Esophagus muscularis mucosa (tissue), 4 donors: ENCODE data around the gene PRMT7. TPM values are rescaled to one million over a fixed set of nuclear protein-coding genes. Genes with fewer than 3 reads are reported as not detected.

ENCODE experiments used
- DNase-seq: peaks from one replicate; pipeline ENCODE4 v3.0.0-alpha.2; 2017; ENCODE audit errors: extremely low spot score
- H3K27ac ChIP-seq, 4 donors: fragments of 200-600 bp; sonication (generic); replicated peaks in 1 of 4; 1 replicate in 3 of 4; 2 replicates in 1 of 4; pipeline ENCODE4 v1.5.1; 2016 to 2019; ENCODE audit warnings: mild to moderate bottlenecking in 1 of 4
- H3K27me3 ChIP-seq, 4 donors: fragments of 200-600 bp; sonication (generic); one replicate each; pipeline versions ENCODE4 v1.5.1 to v1.6.0; 2016 to 2019
- H3K36me3 ChIP-seq, 4 donors: fragments of 200-600 bp; sonication (generic); one replicate each; pipeline ENCODE4 v1.5.1; 2016 to 2019
- H3K4me1 ChIP-seq, 4 donors: fragments of 200-600 bp; sonication (generic); one replicate each; pipeline ENCODE4 v1.5.1; 2016 to 2019
- H3K4me3 ChIP-seq, 4 donors: fragments of 200-600 bp; sonication (generic); 1 replicate in 2 of 4; 2 replicates in 2 of 4; pipeline ENCODE4 v1.5.1; 2016 to 2019; ENCODE audit warnings: mild to moderate bottlenecking in 4 of 4, moderate library complexity in 1 of 4
- H3K9me3 ChIP-seq, 4 donors: fragments of 200-600 bp; sonication (generic); 1 replicate in 3 of 4; 2 replicates in 1 of 4; pipeline ENCODE4 v1.5.1; 2016 to 2019
- EP300 ChIP-seq: sonication (generic); formaldehyde crosslinking; IDR thresholded peaks from one replicate; pipeline ENCODE4 v1.6.1; 2017; ENCODE audit warnings: antibody characterized with exemption
- POLR2A ChIP-seq: fragments of 450-650 bp; IDR thresholded peaks from one replicate; pipeline ENCODE4 v1.6.1; 2017; ENCODE audit warnings: antibody characterized with exemption, moderate library complexity, mild to moderate bottlenecking, low read depth
- POLR2AphosphoS5 ChIP-seq, 2 donors: sonication (generic); formaldehyde crosslinking; IDR thresholded peaks; one replicate each; pipeline ENCODE4 v1.6.1; 2017; ENCODE audit warnings: antibody characterized with exemption in 2 of 2
- WGBS: methylation state at CpG from one replicate; pipeline ENCODE4 v1.1.5; 2018; 5-methylcytosine and 5-hydroxymethylcytosine counted together
- intact Hi-C: fragments of 100-400 bp; cut with DNase I; formaldehyde crosslinking; loops from one replicate; pipeline ENCODE4 v1.15.1; 2023
- total RNA-seq, 4 donors: library from RNA; depleted of rRNA; stranded (reverse); fragments of >200 nt; gene quantifications; one replicate each; pipeline versions ENCODE4 v1.1.0 to v1.2.1, GENCODE V29; 2016
- TF ChIP-seq, protein P1 (sequence below), 3 experiments: fragments of 200-600 bp in 2 of 3; fragments of 450-650 bp in 1 of 3; sonication (generic) in 2 of 3; IDR thresholded peaks; one replicate each; pipeline ENCODE4 v1.5.1; 2017 to 2019; ENCODE audit warnings: antibody characterized with exemption in 3 of 3, mild to moderate bottlenecking in 2 of 3, moderate library complexity in 1 of 3

PRMT7 gene
- total RNA-seq, 4 donors from 2014 or later, result 20.0 to 31.1 (median 26.8) TPM

GRCh38 chr16:68380676-68381362 is 70.0 kb downstream of the PRMT7 start:
- H3K9me3 ChIP-seq, result no peaks in the 10 kb centered on the region
- H3K36me3 ChIP-seq, result no peaks in the 10 kb centered on the region
- TF ChIP-seq EP300 (no peak), POLR2AphosphoS5 (IDR thresholded peaks at IDR 0.05) (no peak), POLR2A (no peak)
- TF ChIP-seq, protein P1, sequence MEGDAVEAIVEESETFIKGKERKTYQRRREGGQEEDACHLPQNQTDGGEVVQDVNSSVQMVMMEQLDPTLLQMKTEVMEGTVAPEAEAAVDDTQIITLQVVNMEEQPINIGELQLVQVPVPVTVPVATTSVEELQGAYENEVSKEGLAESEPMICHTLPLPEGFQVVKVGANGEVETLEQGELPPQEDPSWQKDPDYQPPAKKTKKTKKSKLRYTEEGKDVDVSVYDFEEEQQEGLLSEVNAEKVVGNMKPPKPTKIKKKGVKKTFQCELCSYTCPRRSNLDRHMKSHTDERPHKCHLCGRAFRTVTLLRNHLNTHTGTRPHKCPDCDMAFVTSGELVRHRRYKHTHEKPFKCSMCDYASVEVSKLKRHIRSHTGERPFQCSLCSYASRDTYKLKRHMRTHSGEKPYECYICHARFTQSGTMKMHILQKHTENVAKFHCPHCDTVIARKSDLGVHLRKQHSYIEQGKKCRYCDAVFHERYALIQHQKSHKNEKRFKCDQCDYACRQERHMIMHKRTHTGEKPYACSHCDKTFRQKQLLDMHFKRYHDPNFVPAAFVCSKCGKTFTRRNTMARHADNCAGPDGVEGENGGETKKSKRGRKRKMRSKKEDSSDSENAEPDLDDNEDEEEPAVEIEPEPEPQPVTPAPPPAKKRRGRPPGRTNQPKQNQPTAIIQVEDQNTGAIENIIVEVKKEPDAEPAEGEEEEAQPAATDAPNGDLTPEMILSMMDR (IDR thresholded peaks at IDR 0.05), result no peak
- H3K27me3 ChIP-seq, result no peaks in the 10 kb centered on the region
- no peaks in the 10 kb centered on the region for H3K4me1 ChIP-seq
- H3K27ac ChIP-seq, result no peak overlapping the region
- no peak for DNase-seq
- 77% methylated on average over 9 of the region's 10 CpGs for whole genome bisulfite sequencing
- intact Hi-C loops, result no loop called here
- no peak overlapping the region for H3K4me3 ChIP-seq

DNA sequence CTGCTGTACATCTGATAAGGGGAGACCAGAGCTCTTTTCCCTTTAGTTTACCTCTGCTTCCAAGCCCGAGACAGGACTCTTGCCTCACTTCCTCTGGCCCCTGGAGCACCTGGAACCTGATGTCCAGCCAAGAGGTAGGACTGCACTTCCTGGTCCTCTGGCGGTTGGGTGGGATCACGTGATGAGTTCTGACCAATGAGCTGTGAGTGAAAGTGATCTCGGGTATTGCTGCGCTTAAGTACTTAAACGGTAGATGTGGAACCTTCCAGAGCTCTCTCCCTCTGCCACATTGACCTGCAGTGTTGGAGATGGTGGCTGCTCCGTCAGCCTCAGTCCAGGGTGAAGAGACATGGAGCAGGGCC is 70.5 kb downstream of the PRMT7 start:
- Histone ChIP-seq H3K27ac (no peak overlapping the region), H3K9me3 (no peaks in the 10 kb centered on the region), H3K4me3 (no peak overlapping the region), H3K27me3 (no peaks in the 10 kb centered on the region), H3K4me1 (no peaks in the 10 kb centered on the region), H3K36me3 (no peaks in the 10 kb centered on the region)
- WGBS, result 84% methylated on average over 7 of the region's 7 CpGs
- DNase-seq, result no peak
- TF ChIP-seq POLR2A, result no peak
- no peak for TF ChIP-seq POLR2AphosphoS5 (IDR thresholded peaks at IDR 0.05)
- TF ChIP-seq, protein P1 (IDR thresholded peaks at IDR 0.05), result no peak
- TF ChIP-seq EP300, result no peak
- intact Hi-C loops, result no loop called here

GRCh38 chr16:68382296-68382718 is 71.5 kb downstream of the PRMT7 start:
- no peak for TF ChIP-seq POLR2A
- WGBS, result 85% methylated on average over 5 of the region's 5 CpGs
- Histone ChIP-seq H3K27me3 (no peaks in the 10 kb centered on the region), H3K9me3 (no peaks in the 10 kb centered on the region), H3K27ac (no peak overlapping the region), H3K4me1 (no peaks in the 10 kb centered on the region), H3K36me3 (no peaks in the 10 kb centered on the region), H3K4me3 (no peak overlapping the region)
- no peak for DNase-seq
- intact Hi-C loops, result no loop called here

GRCh38 chr16:68383858-68384257 is 73.0 kb downstream of the PRMT7 start:
- Histone ChIP-seq H3K27me3 (no peaks in the 10 kb centered on the region), H3K4me3 (no peak overlapping the region), H3K9me3 (no peaks in the 10 kb centered on the region), H3K27ac (no peak overlapping the region), H3K36me3 (no peaks in the 10 kb centered on the region), H3K4me1 (no peaks in the 10 kb centered on the region)
- TF ChIP-seq, protein P1 (IDR thresholded peaks at IDR 0.05), result no peak
- no peak for TF ChIP-seq POLR2AphosphoS5 (IDR thresholded peaks at IDR 0.05)
- TF ChIP-seq POLR2A, result no peak
- no peak for TF ChIP-seq EP300
- 91% methylated on average over 3 of the region's 4 CpGs for WGBS
- DNase-seq, result no peak
- intact Hi-C loops, result no loop called here

DNA sequence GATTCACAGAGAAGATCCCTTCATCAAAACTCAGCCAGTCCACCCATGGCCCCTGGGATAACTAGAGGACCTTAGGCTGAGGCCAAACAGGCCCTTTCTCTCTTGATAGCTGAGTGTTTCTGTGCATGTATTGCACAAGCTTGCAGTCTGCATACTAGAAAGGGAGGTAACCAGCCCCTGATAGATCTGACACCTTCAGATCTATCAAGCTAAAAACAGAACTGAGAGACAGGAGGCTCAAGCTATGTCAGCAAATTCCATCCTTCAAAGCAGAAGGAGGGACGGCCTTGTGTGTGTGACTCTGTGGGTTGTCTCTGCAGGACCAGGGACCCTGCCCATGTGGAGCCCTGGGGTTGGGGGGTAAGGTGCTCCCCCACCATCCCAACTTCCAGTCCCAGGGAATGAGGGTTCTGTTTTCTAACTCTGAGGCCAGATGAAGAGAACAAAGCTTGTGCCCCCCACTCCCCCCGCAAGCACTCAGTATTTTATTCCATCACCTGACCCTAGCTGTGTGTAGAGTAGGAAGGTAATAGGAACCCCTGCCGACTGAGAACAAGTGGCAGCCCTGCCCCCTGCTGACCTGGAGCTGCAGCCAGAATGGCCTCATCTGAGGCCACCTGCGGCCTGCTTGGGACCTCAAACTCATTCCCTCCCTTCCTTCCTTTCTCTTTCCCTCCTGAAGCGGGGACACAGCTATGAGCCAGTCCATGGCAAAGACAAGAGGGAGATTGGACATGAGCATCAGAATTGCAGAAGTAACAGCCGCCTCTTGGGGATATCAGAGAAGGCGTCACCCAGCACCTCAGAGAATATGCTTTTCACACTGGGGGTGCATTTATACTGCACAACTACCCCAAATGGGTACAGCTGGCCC is 73.7 kb downstream of the PRMT7 start:
- Histone ChIP-seq H3K4me1 (no peaks in the 10 kb centered on the region), H3K27me3 (no peaks in the 10 kb centered on the region), H3K9me3 (no peaks in the 10 kb centered on the region), H3K4me3 (no peak overlapping the region), H3K36me3 (no peaks in the 10 kb centered on the region), H3K27ac (no peak overlapping the region)
- DNase-seq, result no peak
- WGBS, result 81% methylated on average over 6 of the region's 7 CpGs
- intact Hi-C loops, result no loop called here
- TF ChIP-seq POLR2A (no peak), POLR2AphosphoS5 (IDR thresholded peaks at IDR 0.05) (no peak), EP300 (no peak)
- TF ChIP-seq, protein P1 (IDR thresholded peaks at IDR 0.05), result no peak
